Measurements from ENCODE around the gene ST3GAL5.
"Not testable (repeated sequence)": the region's sequence is repeated elsewhere in the genome, so short reads cannot be mapped to it uniquely, and the experiment has no call there.

Gene ST3GAL5

DNA sequence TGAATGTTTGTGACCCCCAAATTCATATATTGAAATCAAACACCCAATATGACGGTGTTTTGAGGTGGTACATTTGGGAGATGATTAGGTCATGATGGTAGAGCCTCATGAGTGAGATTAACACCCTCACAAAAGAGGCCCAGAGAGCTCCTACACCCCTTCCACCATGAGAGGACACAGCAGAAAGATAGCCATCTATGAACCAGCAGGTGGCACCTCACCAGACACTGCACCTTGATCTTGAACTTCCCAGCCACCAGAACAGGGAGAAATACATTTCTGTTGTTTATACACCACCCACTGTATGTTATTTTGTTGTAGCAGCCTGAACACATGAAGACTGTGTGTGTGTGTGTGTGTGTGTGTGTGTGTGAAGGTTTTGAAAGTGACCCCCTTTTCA is 58.1 kb downstream of the ST3GAL5 start:
- no peak for DNase-seq

GRCh38 chr2:85829394-85829793 is 59.4 kb downstream of the ST3GAL5 start:
- DNase-seq = not testable (repeated sequence)

DNA sequence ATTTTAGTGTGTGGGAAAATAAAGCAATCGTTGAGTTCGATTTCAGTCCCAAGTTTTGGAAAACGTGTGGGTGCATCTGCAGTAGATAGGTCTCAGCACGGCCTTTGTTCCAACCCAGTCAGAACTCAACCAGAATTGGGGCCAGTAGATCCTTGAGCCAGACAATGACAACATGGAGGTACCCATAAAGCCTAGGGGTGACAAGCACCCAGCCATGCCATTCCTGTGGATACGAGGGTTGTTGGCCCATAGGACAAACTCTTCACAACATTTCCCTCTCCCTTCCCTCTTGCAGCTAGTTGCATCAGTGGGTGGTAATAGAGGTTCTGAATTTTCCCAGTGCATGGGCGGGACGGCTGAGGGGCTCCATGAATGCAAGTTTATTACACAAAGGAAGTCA is 60.1 kb downstream of the ST3GAL5 start:
- peak; percentile 59 for DNase-seq

- DNase-seq = no peak
Measured at GRCh38 chr2:85827879-85828569, 60.8 kb downstream of the ST3GAL5 start.

DNA sequence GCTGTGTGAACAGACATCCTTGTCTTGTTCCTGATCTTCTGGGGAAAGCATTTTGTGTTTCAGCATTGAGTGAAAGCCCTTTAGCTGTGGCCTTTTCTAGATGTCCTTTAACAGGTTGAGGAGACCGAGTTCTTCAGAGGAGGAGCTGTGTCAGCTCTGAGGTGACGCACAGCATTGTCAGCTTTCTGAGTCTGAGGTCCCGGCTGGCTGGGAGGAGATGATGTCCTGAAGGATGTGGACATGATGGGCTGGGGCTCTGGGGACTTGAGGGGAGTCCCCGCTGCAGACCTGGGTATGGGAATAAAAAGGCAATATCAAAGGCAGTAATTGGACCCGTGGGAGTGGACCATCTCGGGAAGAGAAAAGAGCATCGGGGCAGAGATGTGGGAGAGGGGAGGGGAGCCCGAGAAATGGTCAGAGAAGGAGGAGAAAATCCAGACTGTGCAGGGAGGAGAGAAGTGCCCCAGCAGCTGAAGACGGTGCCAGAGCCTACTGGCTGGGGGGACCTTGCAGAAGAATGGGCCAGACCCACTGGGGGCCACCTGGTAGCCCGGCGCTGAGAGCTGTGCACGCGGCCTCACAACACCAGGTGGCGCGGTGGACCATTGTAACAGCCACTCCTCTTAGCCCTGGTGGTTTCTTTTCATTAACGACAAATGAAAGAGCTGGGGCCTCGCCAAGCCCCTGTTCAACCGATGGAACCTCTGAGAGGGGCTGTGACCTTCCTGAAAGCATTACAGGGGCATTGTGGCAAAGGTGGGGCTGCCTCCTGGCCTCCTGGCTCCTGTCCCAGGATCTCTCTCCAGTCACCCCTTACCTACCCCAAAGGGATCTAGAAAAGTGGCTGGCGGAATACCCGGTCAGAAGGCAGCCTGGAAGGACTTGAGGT is 61.6 kb downstream of the ST3GAL5 start:
- DNase-seq = peak; percentile 70

DNA sequence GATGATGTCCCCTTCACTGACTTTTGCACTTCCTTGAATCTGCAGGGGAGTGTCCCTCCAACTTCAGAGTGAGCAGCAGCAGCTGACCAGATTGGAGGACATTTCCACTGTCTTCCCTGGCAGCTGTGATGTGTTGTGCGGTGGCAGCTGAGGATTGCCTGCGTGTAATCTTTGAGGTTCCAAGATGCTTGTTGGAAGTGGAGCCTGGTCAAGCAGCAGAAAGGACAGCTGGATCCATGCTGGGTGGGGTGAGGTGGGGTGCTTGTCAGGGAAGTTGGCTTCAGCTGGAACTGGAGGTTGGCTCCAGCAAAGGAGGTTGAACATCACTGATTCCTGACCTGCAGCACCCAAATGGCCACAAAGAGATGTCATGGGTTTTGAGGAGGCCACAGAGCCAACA is 64.8 kb downstream of the ST3GAL5 start:
- no peak for DNase-seq

- DNase-seq = no peak
Measured at GRCh38 chr2:85822766-85823165, 66.0 kb downstream of the ST3GAL5 start.

GRCh38 chr2:85819811-85820510 is 68.8 kb downstream of the ST3GAL5 start:
- no peak for DNase-seq

GRCh38 chr2:85814802-85815550 is 73.8 kb downstream of the ST3GAL5 start:
- DNase-seq = no peak

- DNase-seq = peak; percentile 84
Measured at GRCh38 chr2:85813982-85814801, 74.6 kb downstream of the ST3GAL5 start.

- no peak for DNase-seq
Measured at GRCh38 chr2:85813211-85813981, 75.4 kb downstream of the ST3GAL5 start.

GRCh38 chr2:85812094-85812735 is 76.6 kb downstream of the ST3GAL5 start:
- no peak for DNase-seq

- peak; percentile 85 for DNase-seq
Measured at GRCh38 chr2:85811180-85812093, 77.4 kb downstream of the ST3GAL5 start.

DNA sequence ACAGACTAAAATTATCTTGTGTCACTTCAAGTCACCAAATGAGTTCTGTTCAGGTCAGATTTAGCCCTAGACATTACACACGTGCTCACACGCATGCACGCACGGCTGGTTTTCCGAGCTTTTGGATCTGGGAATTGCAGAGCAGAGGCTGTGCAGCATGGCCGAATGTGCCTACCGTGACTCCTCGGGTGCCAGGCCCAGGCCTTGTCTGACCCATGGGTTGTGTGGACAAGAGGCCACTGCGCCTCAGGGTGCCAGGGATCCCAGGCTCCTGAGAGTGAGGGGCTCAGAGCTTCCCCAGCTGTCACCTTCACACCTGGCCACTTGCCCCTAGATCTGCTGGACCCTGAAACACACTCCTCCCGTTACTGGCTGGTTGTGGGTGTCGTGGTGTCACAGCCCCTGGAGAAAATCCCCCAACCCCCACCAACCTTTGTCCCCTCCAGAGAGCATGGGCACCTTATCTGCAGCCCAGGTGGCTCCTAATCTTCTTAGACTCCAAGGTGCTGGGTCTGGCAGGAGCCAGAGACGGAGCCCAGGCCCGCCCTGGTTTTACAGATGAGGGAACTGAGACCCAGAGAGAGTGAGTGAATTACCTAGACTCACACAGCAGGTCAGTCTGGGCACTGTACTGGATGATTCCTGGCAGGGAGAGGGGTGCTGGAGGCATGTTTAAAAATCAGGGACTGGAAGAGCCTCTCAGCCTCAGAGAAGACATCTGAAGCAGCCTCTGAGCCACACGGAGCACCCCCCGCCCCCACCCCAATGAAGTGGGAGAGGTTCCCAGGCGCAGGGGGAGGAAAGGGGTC is 78.2 kb downstream of the ST3GAL5 start:
- DNase-seq = no peak

GRCh38 chr2:85807756-85808155 is 81.0 kb downstream of the ST3GAL5 start:
- no peak for DNase-seq

- DNase-seq = no peak
Measured at GRCh38 chr2:85806358-85807118, 82.3 kb downstream of the ST3GAL5 start.

- no peak for DNase-seq
Measured at GRCh38 chr2:85804583-85804982, 84.2 kb downstream of the ST3GAL5 start.

All from fibroblast of upper back skin (primary cell).